H1 (cell line): ENCODE data around the gene KCNMA1.

ENCODE experiments used
- ATF3 ChIP-seq: IDR thresholded peaks from 2 replicates; pipeline ENCODE4 v1.6.1; 2011; ENCODE audit warnings: low read depth, mild to moderate bottlenecking, low read length; ENCODE audit not compliant: insufficient read depth
- RXRA ChIP-seq: IDR thresholded peaks from 2 replicates; pipeline ENCODE4 v1.6.1; 2011; ENCODE audit warnings: low read depth, mild to moderate bottlenecking, low read length, moderate library complexity; ENCODE audit not compliant: insufficient read depth

DNA sequence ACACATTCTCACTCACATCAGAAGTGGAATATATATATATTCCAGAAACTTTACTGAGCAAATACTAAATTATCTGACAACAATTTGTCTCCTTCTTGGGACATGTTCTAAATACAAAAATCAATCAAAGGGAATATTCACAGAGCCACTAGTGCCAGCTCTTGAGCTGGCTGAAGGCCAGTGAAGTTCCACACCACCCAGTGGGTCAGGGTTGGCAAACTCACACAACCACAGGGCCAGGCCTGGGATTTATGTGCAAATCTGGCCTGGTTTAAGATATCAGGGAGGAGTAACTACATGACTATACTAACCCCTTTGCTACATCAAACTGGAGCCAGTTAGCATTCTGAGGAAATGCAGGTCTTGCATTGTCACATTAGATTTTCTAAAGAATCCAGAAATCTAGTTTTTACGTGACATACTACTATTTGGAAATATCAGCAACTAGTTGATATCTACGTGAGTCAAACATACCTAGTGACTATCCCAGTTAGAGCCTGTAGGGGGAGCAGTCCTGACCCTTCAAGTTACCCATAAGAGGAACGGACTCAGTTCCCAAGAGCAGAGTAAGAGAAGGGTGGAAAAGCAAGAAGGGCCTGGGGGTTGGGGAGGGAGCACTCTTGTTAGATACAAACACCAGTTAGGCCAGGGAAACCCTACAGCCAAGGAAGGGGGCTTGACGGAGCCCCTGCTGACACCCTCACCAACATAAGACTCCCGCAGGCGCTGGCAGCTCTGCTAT, 600.4 kb downstream of the KCNMA1 start:
- no peak for TF ChIP-seq ATF3
- no peak for TF ChIP-seq RXRA
